ENCODE measurements around the gene MBP. TPM values are rescaled to one million over a fixed set of nuclear protein-coding genes. Genes with fewer than 3 reads are reported as not detected.

Gene MBP
- total and polyA plus RNA-seq, 10 donors, result 11.1 to 96.0 (median 70.8) TPM

DNA sequence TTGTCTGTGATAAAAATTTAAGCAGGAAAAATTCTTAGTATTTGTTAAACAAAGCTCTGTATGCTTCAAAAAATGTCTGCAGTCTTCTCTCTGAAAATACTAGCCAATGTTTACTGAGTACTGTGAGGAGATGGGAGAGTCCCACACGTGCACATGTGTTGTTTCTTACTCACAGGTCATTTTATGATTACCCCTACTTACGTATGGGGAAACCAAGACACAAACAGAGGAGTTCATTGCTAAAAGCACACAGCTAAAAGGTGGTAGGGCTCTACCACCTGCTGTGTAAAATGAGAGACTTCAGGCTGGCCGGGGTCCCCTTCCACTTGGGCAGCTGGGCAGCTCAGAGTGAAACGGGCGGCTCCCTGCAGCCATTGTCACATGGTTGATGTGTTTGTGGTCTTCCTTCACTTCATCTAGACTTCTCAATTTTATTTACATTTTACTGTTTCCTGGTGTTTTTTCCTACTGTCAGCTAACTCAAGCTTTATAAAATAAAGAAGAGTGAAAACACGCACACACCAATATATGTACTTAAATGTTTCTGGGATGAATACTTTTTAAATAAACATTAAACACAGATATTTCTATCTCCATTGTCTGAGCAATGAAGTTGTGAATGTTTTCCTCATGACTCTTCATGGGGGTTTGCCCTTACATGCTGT lies 71.2 kb downstream of the MBP start:
- Histone ChIP-seq H3K9me3 (no peaks in the 10 kb centered on the region), H3K36me3 (peaks cover 0 to 59% (median 3%) of the 10 kb centered on the region in 6 donors), H3K27ac (peak overlapping the region; percentile 76 to 97 (median 90)), H3K4me1 (peaks cover 51 to 97% (median 93%) of the 10 kb centered on the region in 6 donors), H3K4me3 (peak overlapping the region in 1 of 8 donors; percentile 57), H3K27me3 (replicated peaks in 1 of 7) (no peaks in the 10 kb centered on the region)
- intact Hi-C loops (cut with DNase I; ENCODE audit: low total_unique reads), result no loop called here
- 59 to 68% (median 66%) methylated on average over 6 of the region's 6 CpGs for WGBS, 5 donors
- TF ChIP-seq, protein P1, sequence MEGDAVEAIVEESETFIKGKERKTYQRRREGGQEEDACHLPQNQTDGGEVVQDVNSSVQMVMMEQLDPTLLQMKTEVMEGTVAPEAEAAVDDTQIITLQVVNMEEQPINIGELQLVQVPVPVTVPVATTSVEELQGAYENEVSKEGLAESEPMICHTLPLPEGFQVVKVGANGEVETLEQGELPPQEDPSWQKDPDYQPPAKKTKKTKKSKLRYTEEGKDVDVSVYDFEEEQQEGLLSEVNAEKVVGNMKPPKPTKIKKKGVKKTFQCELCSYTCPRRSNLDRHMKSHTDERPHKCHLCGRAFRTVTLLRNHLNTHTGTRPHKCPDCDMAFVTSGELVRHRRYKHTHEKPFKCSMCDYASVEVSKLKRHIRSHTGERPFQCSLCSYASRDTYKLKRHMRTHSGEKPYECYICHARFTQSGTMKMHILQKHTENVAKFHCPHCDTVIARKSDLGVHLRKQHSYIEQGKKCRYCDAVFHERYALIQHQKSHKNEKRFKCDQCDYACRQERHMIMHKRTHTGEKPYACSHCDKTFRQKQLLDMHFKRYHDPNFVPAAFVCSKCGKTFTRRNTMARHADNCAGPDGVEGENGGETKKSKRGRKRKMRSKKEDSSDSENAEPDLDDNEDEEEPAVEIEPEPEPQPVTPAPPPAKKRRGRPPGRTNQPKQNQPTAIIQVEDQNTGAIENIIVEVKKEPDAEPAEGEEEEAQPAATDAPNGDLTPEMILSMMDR (IDR thresholded peaks at IDR 0.05 in 8 of 11, conservative IDR thresholded peaks at IDR 0.05 in 3 of 11), result no peak
- TF ChIP-seq POLR2AphosphoS5 (IDR thresholded peaks at IDR 0.05) (no peak), POLR2A (IDR thresholded peaks at IDR 0.05) (no peak)
- DNase-seq, result no peak

GRCh38 chr18:77060151-77060550 lies 72.4 kb downstream of the MBP start:
- intact Hi-C loops (cut with DNase I; ENCODE audit: low total_unique reads), result no loop called here
- H3K4me3 ChIP-seq, result no peak overlapping the region
- peaks cover 52 to 97% (median 93%) of the 10 kb centered on the region in 6 donors for H3K4me1 ChIP-seq
- no peaks in the 10 kb centered on the region for H3K27me3 ChIP-seq (replicated peaks in 1 of 7)
- no peak for TF ChIP-seq POLR2AphosphoS5 (IDR thresholded peaks at IDR 0.05)
- H3K36me3 ChIP-seq, result peaks cover 0 to 48% (median 0%) of the 10 kb centered on the region in 6 donors
- no peak for DNase-seq
- WGBS, 5 donors, result 83 to 92% (median 88%) methylated on average over 4 of the region's 4 CpGs
- H3K27ac ChIP-seq, result peak overlapping the region in 7 of 8 donors; percentile 25 to 97 (median 91)
- no peaks in the 10 kb centered on the region for H3K9me3 ChIP-seq

DNA sequence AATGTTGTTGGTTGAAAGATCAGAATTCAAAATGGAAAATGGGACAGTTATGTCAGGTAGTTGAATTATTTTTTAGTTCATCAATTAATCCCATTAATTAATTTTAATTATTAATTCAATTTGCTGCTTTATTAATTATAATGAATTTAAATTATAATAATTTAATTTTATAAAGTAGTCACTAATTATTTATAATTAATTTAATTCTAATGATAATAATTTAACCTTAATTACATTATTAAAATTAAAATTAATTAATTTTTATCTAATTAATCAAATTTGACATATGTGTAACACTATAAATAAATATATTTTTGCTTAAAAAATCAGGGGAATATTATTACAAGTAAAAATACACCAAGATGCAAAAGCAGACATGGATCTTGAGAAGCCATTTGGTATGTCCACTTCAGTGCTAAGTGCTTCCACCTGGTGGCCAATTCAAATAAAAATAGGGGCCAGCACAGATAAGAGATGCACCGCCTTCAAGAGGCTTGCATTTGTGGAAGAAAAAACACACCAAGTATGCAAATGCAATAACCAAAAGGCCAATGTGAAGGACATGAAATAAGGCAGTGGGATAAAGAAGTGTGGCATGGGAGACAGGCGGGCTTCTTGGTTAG lies 73.2 kb downstream of the MBP start:
- H3K4me1 ChIP-seq, result peaks cover 53 to 97% (median 92%) of the 10 kb centered on the region in 6 donors
- 81 to 84% (median 82%) methylated on average over 2 of the region's 2 CpGs for WGBS, 5 donors
- peak overlapping the region in 7 of 8 donors; percentile 25 to 97 (median 85) for H3K27ac ChIP-seq
- peaks cover 0 to 41% (median 0%) of the 10 kb centered on the region in 6 donors for H3K36me3 ChIP-seq
- DNase-seq, result no peak
- TF ChIP-seq, protein P1 (IDR thresholded peaks at IDR 0.05 in 8 of 11, conservative IDR thresholded peaks at IDR 0.05 in 3 of 11), result peak in 9 of 11 experiments; percentile 31 to 77 (median 63)
- TF ChIP-seq POLR2AphosphoS5 (IDR thresholded peaks at IDR 0.05), result no peak
- no peaks in the 10 kb centered on the region for H3K27me3 ChIP-seq (replicated peaks in 1 of 7)
- H3K4me3 ChIP-seq, result no peak overlapping the region
- intact Hi-C loops (cut with DNase I; ENCODE audit: low total_unique reads), result loop anchor here (10.0 kb wide), 1 partner anchor 45 kb away; no protein-coding TSS in a partner anchor
- no peaks in the 10 kb centered on the region for H3K9me3 ChIP-seq

DNA sequence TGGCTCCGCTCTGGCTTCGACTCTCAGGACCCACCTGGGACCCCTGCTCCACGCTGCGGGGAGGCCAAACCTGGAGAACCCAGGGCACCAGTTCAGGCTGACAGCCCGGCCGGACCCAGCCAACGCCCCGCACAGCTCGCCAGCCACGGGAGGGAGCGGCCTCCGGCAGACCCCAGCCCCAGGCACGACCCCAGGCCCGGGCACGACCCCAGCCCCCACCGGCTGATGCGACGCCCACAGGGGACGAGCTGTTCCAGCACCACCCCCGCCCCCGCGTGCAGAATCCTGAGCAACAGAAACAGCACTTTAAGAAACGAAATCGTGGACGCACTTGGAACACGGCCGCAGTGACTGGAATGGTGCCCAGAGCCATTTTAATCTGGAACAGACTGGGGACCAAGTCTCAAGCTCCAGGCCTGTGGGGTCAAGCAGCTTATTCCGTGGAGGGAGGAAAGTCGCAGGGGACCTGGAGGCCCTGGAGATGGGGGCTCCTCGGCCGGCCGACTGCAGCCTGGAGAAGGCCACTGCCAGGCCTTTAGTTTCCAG lies 74.2 kb downstream of the MBP start:
- H3K4me1 ChIP-seq, result peaks cover 60 to 97% (median 92%) of the 10 kb centered on the region in 6 donors
- no peaks in the 10 kb centered on the region for H3K27me3 ChIP-seq (replicated peaks in 1 of 7)
- peak; percentile 86 for DNase-seq
- no peak for TF ChIP-seq POLR2A (IDR thresholded peaks at IDR 0.05)
- TF ChIP-seq POLR2AphosphoS5 (IDR thresholded peaks at IDR 0.05), result peak; percentile 36 to 72 (median 61)
- TF ChIP-seq, protein P1 (IDR thresholded peaks at IDR 0.05 in 8 of 11, conservative IDR thresholded peaks at IDR 0.05 in 3 of 11), result no peak
- H3K36me3 ChIP-seq, result peaks cover 0 to 30% (median 0%) of the 10 kb centered on the region in 6 donors
- intact Hi-C loops (cut with DNase I; ENCODE audit: low total_unique reads), result loop anchor here (10.0 kb wide), 1 partner anchor 46 kb away; no protein-coding TSS in a partner anchor
- no peaks in the 10 kb centered on the region for H3K9me3 ChIP-seq
- no peak overlapping the region for H3K4me3 ChIP-seq
- H3K27ac ChIP-seq, result peak overlapping the region in 7 of 8 donors; percentile 36 to 97 (median 74)
- WGBS, 5 donors, result 79 to 90% (median 90%) methylated on average over 17 to 32 of the region's 32 CpGs

Measured in spleen (tissue), 11 donors.